IgD-negative memory B cell (primary cell): ENCODE results near the gene MYO3B. TPM values are rescaled to one million over a fixed set of nuclear protein-coding genes. Genes with fewer than 3 reads are reported as not detected.
"Not testable (repeated sequence)": the region's sequence is repeated elsewhere in the genome, so short reads cannot be mapped to it uniquely, and the experiment has no call there.

Experiments
- H3K27ac Mint-ChIP-seq, 3 donors: one replicate each; pipeline ENCODE4 v1.8.0; 2020 to 2022; ENCODE audit warnings: mild to moderate bottlenecking in 3 of 3, mixed read lengths in 3 of 3, moderate library complexity in 1 of 3
- H3K27me3 Mint-ChIP-seq: one replicate; pipeline ENCODE4 v1.8.0; 2021; ENCODE audit warnings: mixed read lengths
- H3K36me3 Mint-ChIP-seq: one replicate; pipeline ENCODE4 v1.8.0; 2020; ENCODE audit warnings: mild to moderate bottlenecking, mixed read lengths
- H3K4me1 Mint-ChIP-seq, 3 donors: one replicate each; pipeline ENCODE4 v1.8.0; 2020 to 2022; ENCODE audit warnings: mixed read lengths in 3 of 3, mild to moderate bottlenecking in 1 of 3
- H3K4me3 Mint-ChIP-seq, 4 donors: one replicate each; pipeline ENCODE4 v1.8.0; 2020 to 2022; ENCODE audit warnings: mild to moderate bottlenecking in 4 of 4, mixed read lengths in 4 of 4, moderate library complexity in 3 of 4
- H3K9me3 Mint-ChIP-seq, 3 donors: one replicate each; pipeline ENCODE4 v1.8.0; 2020 to 2021; ENCODE audit warnings: mixed read lengths in 3 of 3, mild to moderate bottlenecking in 1 of 3
- polyA plus RNA-seq: library from polyadenylated mRNA; unstranded; fragments of 300-500 nt; fragmentation: Illumina TruSeq; gene quantifications from one replicate; pipeline ENCODE4 v1.2.3, GENCODE V29; 2021

Gene MYO3B
- polyA plus RNA-seq, 1 donor from 2014 or later: 0.23 TPM

- Mint-ChIP-seq H3K4me1 (no peaks in the 10 kb centered on the region), H3K4me3 (no peak overlapping the region), H3K36me3 (no peaks in the 10 kb centered on the region), H3K9me3 (no peaks in the 10 kb centered on the region), H3K27ac (no peak overlapping the region), H3K27me3 (no peaks in the 10 kb centered on the region)
Measured at GRCh38 chr2:170521299-170521698, 343.4 kb downstream of the MYO3B start.

GRCh38 chr2:170523506-170523905 is 345.6 kb downstream of the MYO3B start:
- Mint-ChIP-seq H3K27ac (no peak overlapping the region), H3K27me3 (no peaks in the 10 kb centered on the region), H3K4me3 (no peak overlapping the region), H3K36me3 (no peaks in the 10 kb centered on the region), H3K4me1 (no peaks in the 10 kb centered on the region), H3K9me3 (no peaks in the 10 kb centered on the region)

GRCh38 chr2:170524828-170525565 is 347.1 kb downstream of the MYO3B start:
- Mint-ChIP-seq H3K27ac (no peak overlapping the region), H3K36me3 (no peaks in the 10 kb centered on the region), H3K4me1 (peaks cover 0 to 1% (median 0%) of the 10 kb centered on the region in 3 donors), H3K27me3 (no peaks in the 10 kb centered on the region), H3K9me3 (no peaks in the 10 kb centered on the region), H3K4me3 (no peak overlapping the region)

- H3K36me3 Mint-ChIP-seq: no peaks in the 10 kb centered on the region
- H3K4me1 Mint-ChIP-seq: peaks cover 0 to 3% (median 0%) of the 10 kb centered on the region in 3 donors
- no peak overlapping the region for H3K27ac Mint-ChIP-seq
- no peaks in the 10 kb centered on the region for H3K27me3 Mint-ChIP-seq
- H3K4me3 Mint-ChIP-seq: no peak overlapping the region
- H3K9me3 Mint-ChIP-seq: no peaks in the 10 kb centered on the region
Measured at GRCh38 chr2:170525566-170525900, 347.6 kb downstream of the MYO3B start.

GRCh38 chr2:170530284-170530745 is 352.4 kb downstream of the MYO3B start:
- H3K27me3 Mint-ChIP-seq: peaks cover 3% of the 10 kb centered on the region
- H3K9me3 Mint-ChIP-seq: no peaks in the 10 kb centered on the region
- peaks cover 0 to 3% (median 0%) of the 10 kb centered on the region in 3 donors for H3K4me1 Mint-ChIP-seq
- no peak overlapping the region for H3K4me3 Mint-ChIP-seq
- H3K36me3 Mint-ChIP-seq: no peaks in the 10 kb centered on the region
- no peak overlapping the region for H3K27ac Mint-ChIP-seq

- Mint-ChIP-seq H3K4me1 (peaks cover 0 to 3% (median 0%) of the 10 kb centered on the region in 3 donors), H3K9me3 (no peaks in the 10 kb centered on the region), H3K27ac (no peak overlapping the region), H3K4me3 (no peak overlapping the region), H3K36me3 (no peaks in the 10 kb centered on the region), H3K27me3 (peaks cover 3% of the 10 kb centered on the region)
Measured at GRCh38 chr2:170530803-170531564, 353.0 kb downstream of the MYO3B start.

- Mint-ChIP-seq H3K27me3 (peaks cover 3% of the 10 kb centered on the region), H3K4me3 (no peak overlapping the region), H3K36me3 (no peaks in the 10 kb centered on the region), H3K27ac (no peak overlapping the region), H3K4me1 (peaks cover 0 to 3% (median 0%) of the 10 kb centered on the region in 3 donors), H3K9me3 (no peaks in the 10 kb centered on the region)
Measured at GRCh38 chr2:170531876-170532275, 353.9 kb downstream of the MYO3B start.

GRCh38 chr2:170533156-170533555 is 355.2 kb downstream of the MYO3B start:
- Mint-ChIP-seq H3K36me3 (no peaks in the 10 kb centered on the region), H3K4me1 (peaks cover 0 to 3% (median 0%) of the 10 kb centered on the region in 3 donors), H3K9me3 (no peaks in the 10 kb centered on the region)

GRCh38 chr2:170535552-170535951 is 357.6 kb downstream of the MYO3B start:
- Mint-ChIP-seq H3K4me1 (no peaks in the 10 kb centered on the region), H3K4me3 (no peak overlapping the region), H3K27me3 (peaks cover 6% of the 10 kb centered on the region), H3K9me3 (no peaks in the 10 kb centered on the region), H3K27ac (no peak overlapping the region), H3K36me3 (no peaks in the 10 kb centered on the region)

More at GRCh38 chr2:170533156-170533555, 355.2 kb downstream of the MYO3B start:
- Mint-ChIP-seq H3K27me3 (peaks cover 6% of the 10 kb centered on the region), H3K27ac (no peak overlapping the region), H3K4me3 (no peak overlapping the region)

- Mint-ChIP-seq H3K4me3 (no peak overlapping the region), H3K4me1 (no peaks in the 10 kb centered on the region), H3K9me3 (peaks cover 5 to 12% (median 8%) of the 10 kb centered on the region in 3 donors)
Measured at GRCh38 chr2:170544817-170545216, 366.9 kb downstream of the MYO3B start.

GRCh38 chr2:170548304-170548703 is 370.4 kb downstream of the MYO3B start:
- H3K36me3 Mint-ChIP-seq: peaks cover 3% of the 10 kb centered on the region
- H3K27ac Mint-ChIP-seq: no peak overlapping the region
- no peak overlapping the region for H3K4me3 Mint-ChIP-seq
- no peaks in the 10 kb centered on the region for H3K4me1 Mint-ChIP-seq
- no peaks in the 10 kb centered on the region for H3K27me3 Mint-ChIP-seq
- peaks cover 7 to 16% (median 15%) of the 10 kb centered on the region in 3 donors for H3K9me3 Mint-ChIP-seq

More at GRCh38 chr2:170544817-170545216, 366.9 kb downstream of the MYO3B start:
- Mint-ChIP-seq H3K27ac (no peak overlapping the region), H3K27me3 (peaks cover 1% of the 10 kb centered on the region), H3K36me3 (no peaks in the 10 kb centered on the region)

- Mint-ChIP-seq H3K27me3 (no peaks in the 10 kb centered on the region), H3K27ac (no peak overlapping the region), H3K4me3 (no peak overlapping the region), H3K4me1 (no peaks in the 10 kb centered on the region), H3K9me3 (peaks cover 7 to 10% (median 8%) of the 10 kb centered on the region in 3 donors), H3K36me3 (peaks cover 7% of the 10 kb centered on the region)
Measured at GRCh38 chr2:170550501-170550900, 372.6 kb downstream of the MYO3B start.

GRCh38 chr2:170551899-170552298 is 374.0 kb downstream of the MYO3B start:
- not testable (repeated sequence) for H3K4me1 Mint-ChIP-seq, H3K27me3 Mint-ChIP-seq, H3K4me3 Mint-ChIP-seq, H3K36me3 Mint-ChIP-seq, H3K27ac Mint-ChIP-seq, H3K9me3 Mint-ChIP-seq

GRCh38 chr2:170553748-170554147 is 375.8 kb downstream of the MYO3B start:
- no peak overlapping the region for H3K27ac Mint-ChIP-seq
- H3K4me3 Mint-ChIP-seq: no peak overlapping the region
- H3K9me3 Mint-ChIP-seq: peaks cover 3 to 8% (median 7%) of the 10 kb centered on the region in 3 donors
- H3K36me3 Mint-ChIP-seq: peaks cover 7% of the 10 kb centered on the region
- H3K27me3 Mint-ChIP-seq: no peaks in the 10 kb centered on the region
- no peaks in the 10 kb centered on the region for H3K4me1 Mint-ChIP-seq

GRCh38 chr2:170554278-170554955 is 376.5 kb downstream of the MYO3B start:
- H3K27me3 Mint-ChIP-seq: no peaks in the 10 kb centered on the region
- H3K27ac Mint-ChIP-seq: no peak overlapping the region
- H3K4me3 Mint-ChIP-seq: no peak overlapping the region
- H3K36me3 Mint-ChIP-seq: peaks cover 7% of the 10 kb centered on the region
- H3K9me3 Mint-ChIP-seq: peaks cover 3 to 8% (median 7%) of the 10 kb centered on the region in 3 donors
- no peaks in the 10 kb centered on the region for H3K4me1 Mint-ChIP-seq
